A549 (cell line): Measurements from ENCODE around the gene MAP2K1.
"Not testable (repeated sequence)": the region's sequence is repeated elsewhere in the genome, so short reads cannot be mapped to it uniquely, and the experiment has no call there.

ENCODE experiments used
- EP300 ChIP-seq, 2 experiments: fragments of >200 bp; sonication (Bioruptor Twin); formaldehyde crosslinking; IDR thresholded peaks; 2 replicates in 1 of 2; 3 replicates in 1 of 2; pipeline ENCODE4 v1.6.1; 2016 to 2017
- TF ChIP-seq, protein P1 (sequence below): fragments of >200 bp; sonication (Bioruptor Twin); formaldehyde crosslinking; IDR thresholded peaks from 3 replicates; pipeline ENCODE4 v1.5.1; 2016
- TF ChIP-seq, protein P2 (sequence below): fragments of 200-600 bp; sonication (generic); IDR thresholded peaks from 2 replicates; pipeline ENCODE4 v1.6.1; 2016; ENCODE audit warnings: antibody characterized with exemption, mild to moderate bottlenecking, moderate library complexity

GRCh38 chr15:66503041-66503648, 116.4 kb downstream of the MAP2K1 start:
- TF ChIP-seq, protein P1, sequence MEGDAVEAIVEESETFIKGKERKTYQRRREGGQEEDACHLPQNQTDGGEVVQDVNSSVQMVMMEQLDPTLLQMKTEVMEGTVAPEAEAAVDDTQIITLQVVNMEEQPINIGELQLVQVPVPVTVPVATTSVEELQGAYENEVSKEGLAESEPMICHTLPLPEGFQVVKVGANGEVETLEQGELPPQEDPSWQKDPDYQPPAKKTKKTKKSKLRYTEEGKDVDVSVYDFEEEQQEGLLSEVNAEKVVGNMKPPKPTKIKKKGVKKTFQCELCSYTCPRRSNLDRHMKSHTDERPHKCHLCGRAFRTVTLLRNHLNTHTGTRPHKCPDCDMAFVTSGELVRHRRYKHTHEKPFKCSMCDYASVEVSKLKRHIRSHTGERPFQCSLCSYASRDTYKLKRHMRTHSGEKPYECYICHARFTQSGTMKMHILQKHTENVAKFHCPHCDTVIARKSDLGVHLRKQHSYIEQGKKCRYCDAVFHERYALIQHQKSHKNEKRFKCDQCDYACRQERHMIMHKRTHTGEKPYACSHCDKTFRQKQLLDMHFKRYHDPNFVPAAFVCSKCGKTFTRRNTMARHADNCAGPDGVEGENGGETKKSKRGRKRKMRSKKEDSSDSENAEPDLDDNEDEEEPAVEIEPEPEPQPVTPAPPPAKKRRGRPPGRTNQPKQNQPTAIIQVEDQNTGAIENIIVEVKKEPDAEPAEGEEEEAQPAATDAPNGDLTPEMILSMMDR, result not testable (repeated sequence)
- TF ChIP-seq EP300 (IDR thresholded peaks at IDR 0.05), result not testable (repeated sequence)
- TF ChIP-seq, protein P2, sequence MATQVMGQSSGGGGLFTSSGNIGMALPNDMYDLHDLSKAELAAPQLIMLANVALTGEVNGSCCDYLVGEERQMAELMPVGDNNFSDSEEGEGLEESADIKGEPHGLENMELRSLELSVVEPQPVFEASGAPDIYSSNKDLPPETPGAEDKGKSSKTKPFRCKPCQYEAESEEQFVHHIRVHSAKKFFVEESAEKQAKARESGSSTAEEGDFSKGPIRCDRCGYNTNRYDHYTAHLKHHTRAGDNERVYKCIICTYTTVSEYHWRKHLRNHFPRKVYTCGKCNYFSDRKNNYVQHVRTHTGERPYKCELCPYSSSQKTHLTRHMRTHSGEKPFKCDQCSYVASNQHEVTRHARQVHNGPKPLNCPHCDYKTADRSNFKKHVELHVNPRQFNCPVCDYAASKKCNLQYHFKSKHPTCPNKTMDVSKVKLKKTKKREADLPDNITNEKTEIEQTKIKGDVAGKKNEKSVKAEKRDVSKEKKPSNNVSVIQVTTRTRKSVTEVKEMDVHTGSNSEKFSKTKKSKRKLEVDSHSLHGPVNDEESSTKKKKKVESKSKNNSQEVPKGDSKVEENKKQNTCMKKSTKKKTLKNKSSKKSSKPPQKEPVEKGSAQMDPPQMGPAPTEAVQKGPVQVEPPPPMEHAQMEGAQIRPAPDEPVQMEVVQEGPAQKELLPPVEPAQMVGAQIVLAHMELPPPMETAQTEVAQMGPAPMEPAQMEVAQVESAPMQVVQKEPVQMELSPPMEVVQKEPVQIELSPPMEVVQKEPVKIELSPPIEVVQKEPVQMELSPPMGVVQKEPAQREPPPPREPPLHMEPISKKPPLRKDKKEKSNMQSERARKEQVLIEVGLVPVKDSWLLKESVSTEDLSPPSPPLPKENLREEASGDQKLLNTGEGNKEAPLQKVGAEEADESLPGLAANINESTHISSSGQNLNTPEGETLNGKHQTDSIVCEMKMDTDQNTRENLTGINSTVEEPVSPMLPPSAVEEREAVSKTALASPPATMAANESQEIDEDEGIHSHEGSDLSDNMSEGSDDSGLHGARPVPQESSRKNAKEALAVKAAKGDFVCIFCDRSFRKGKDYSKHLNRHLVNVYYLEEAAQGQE, result not testable (repeated sequence)
